Mammary epithelial cell (primary cell): ENCODE measurements around the gene SLC25A28.

Source experiments
- CTCF ChIP-seq, 2 donors: IDR thresholded peaks in 1 of 2; conservative IDR thresholded peaks in 1 of 2; 2 replicates each; pipeline ENCODE4 v1.5.1; 2011 to 2012; ENCODE audit warnings: inconsistent platforms in 2 of 2, low read length in 2 of 2, mild to moderate bottlenecking in 2 of 2, control low read depth in 1 of 2, low read depth in 1 of 2; ENCODE audit not compliant: insufficient read depth in 1 of 2; ENCODE audit errors: extremely low read depth in 1 of 2
- EZH2 ChIP-seq: IDR thresholded peaks from 2 replicates; pipeline ENCODE4 v1.6.1; 2012; ENCODE audit warnings: low read length, inconsistent platforms, borderline replicate concordance

GRCh38 chr10:99658622-99659030, 38.4 kb upstream of the SLC25A28 start:
- TF ChIP-seq CTCF (conservative IDR thresholded peaks at IDR 0.05 in 1 of 2, IDR thresholded peaks at IDR 0.05 in 1 of 2; ENCODE audit: extremely low read depth in 1 of 2, insufficient read depth in 1 of 2, low read depth in 1 of 2, low read length in 2 of 2) = no peak
- no peak for TF ChIP-seq EZH2
